ENCODE results near the gene HGF.
"Not testable (repeated sequence)": the region's sequence is repeated elsewhere in the genome, so short reads cannot be mapped to it uniquely, and the experiment has no call there.

HGF gene

GRCh38 chr7:81775560-81775959 lies 5.7 kb upstream of the HGF start:
- DNase-seq: no peak

GRCh38 chr7:81774551-81774950 lies 4.7 kb upstream of the HGF start:
- no peak for DNase-seq

GRCh38 chr7:81770728-81771223 lies 929 bp upstream of the HGF start:
- no peak for DNase-seq

- no peak for DNase-seq
Measured at GRCh38 chr7:81768951-81769778, 682 bp downstream of the HGF start.

- no peak for DNase-seq
Measured at GRCh38 chr7:81767926-81768325, 1.9 kb downstream of the HGF start.

GRCh38 chr7:81761821-81762220 lies 8.0 kb downstream of the HGF start:
- no peak for DNase-seq

GRCh38 chr7:81761031-81761430 lies 8.8 kb downstream of the HGF start:
- DNase-seq: no peak

GRCh38 chr7:81754918-81755696 lies 14.7 kb downstream of the HGF start:
- no peak for DNase-seq

- DNase-seq: no peak
Measured at GRCh38 chr7:81753392-81753791, 16.5 kb downstream of the HGF start.

- no peak for DNase-seq
Measured at GRCh38 chr7:81752318-81752714, 17.5 kb downstream of the HGF start.

- no peak for DNase-seq
Measured at GRCh38 chr7:81751619-81752317, 18.1 kb downstream of the HGF start.

- DNase-seq: no peak
Measured at GRCh38 chr7:81745637-81746036, 24.2 kb downstream of the HGF start.

- DNase-seq: no peak
Measured at GRCh38 chr7:81744389-81744788, 25.5 kb downstream of the HGF start.

- DNase-seq: no peak
Measured at GRCh38 chr7:81743665-81744064, 26.2 kb downstream of the HGF start.

GRCh38 chr7:81743201-81743600 lies 26.6 kb downstream of the HGF start:
- no peak for DNase-seq

- DNase-seq: no peak
Measured at GRCh38 chr7:81740403-81740802, 29.4 kb downstream of the HGF start.

- no peak for DNase-seq
Measured at GRCh38 chr7:81736091-81736490, 33.8 kb downstream of the HGF start.

GRCh38 chr7:81725812-81726127 lies 44.1 kb downstream of the HGF start:
- no peak for DNase-seq

- no peak for DNase-seq
Measured at GRCh38 chr7:81725003-81725811, 44.6 kb downstream of the HGF start.

GRCh38 chr7:81722250-81722649 lies 47.6 kb downstream of the HGF start:
- DNase-seq: not testable (repeated sequence)

GRCh38 chr7:81721437-81721836 lies 48.4 kb downstream of the HGF start:
- no peak for DNase-seq

- no peak for DNase-seq
Measured at GRCh38 chr7:81719865-81720264, 50.0 kb downstream of the HGF start.

Measured in stimulated activated CD4-positive, alpha-beta T cell treated with anti-CD3 and anti-CD28 coated beads, Interleukin-2, amount 100 ng/mL, for 48 hours (primary cell).